HG02678 (cell line): ENCODE measurements around the gene RTN1.
"Not testable (repeated sequence)": the region's sequence is repeated elsewhere in the genome, so short reads cannot be mapped to it uniquely, and the experiment has no call there.

Experiments
- ATAC-seq: cut with Tn5 transposase; IDR thresholded peaks from one replicate; pipeline ENCODE4 v1.9.1; 2021; ENCODE audit warnings: mild to moderate bottlenecking, moderate library complexity; ENCODE audit not compliant: unreplicated experiment

RTN1 gene

GRCh38 chr14:59707778-59708561, 162.6 kb downstream of the RTN1 start:
- ATAC-seq = no peak

DNA sequence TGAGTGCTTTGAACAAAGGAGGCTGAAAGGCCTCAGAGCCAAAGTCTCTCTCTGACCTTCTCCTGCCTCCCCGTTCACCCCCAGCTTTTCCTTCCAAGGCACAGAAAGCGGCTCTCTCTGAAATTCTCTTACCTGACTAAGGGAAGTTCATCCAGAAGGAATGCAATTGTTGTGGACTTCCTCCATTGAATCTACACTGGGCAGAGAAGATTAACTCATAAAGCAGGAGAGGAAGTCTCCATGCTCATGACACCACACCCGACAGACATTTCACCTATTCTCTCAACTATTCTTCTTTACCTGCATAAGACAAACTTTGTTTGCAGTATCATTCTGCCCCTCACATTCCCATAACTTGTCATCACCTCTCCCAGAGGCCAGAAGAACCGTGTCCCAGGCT, 164.7 kb downstream of the RTN1 start:
- ATAC-seq = no peak

DNA sequence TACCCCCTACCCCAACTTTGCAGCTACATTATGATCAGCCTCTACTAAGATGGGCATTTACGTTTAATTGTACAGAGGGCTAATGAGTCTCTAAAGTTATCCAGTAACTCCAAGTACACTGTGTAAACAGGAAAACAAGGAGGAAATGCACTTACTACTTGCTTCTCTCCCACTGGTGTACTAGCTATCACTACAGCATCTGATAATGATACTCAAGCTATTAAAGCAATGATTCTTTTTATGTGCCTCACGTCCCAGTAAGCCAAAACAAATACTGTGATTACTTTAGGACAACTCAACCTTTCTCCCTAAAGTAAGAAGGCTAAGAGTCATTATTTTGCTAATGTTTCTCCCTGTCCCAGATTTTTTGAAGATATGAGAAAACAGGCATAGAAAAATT, 165.3 kb downstream of the RTN1 start:
- no peak for ATAC-seq

- ATAC-seq = no peak
These were observed 166.4 kb downstream of the RTN1 start for GRCh38 chr14:59704054-59704645.

- no peak for ATAC-seq
These were observed 171.1 kb downstream of the RTN1 start for GRCh38 chr14:59699442-59699841.

- no peak for ATAC-seq
These were observed 171.8 kb downstream of the RTN1 start for GRCh38 chr14:59698793-59699192.

GRCh38 chr14:59695198-59695597, 175.4 kb downstream of the RTN1 start:
- no peak for ATAC-seq

GRCh38 chr14:59691266-59691665, 179.3 kb downstream of the RTN1 start:
- ATAC-seq = no peak

- no peak for ATAC-seq
These were observed 180.2 kb downstream of the RTN1 start for GRCh38 chr14:59690426-59690825.

- ATAC-seq = peak; percentile 100
These were observed 182.1 kb downstream of the RTN1 start for GRCh38 chr14:59688224-59689170.

- ATAC-seq = no peak
These were observed 182.9 kb downstream of the RTN1 start for GRCh38 chr14:59687663-59688062.

DNA sequence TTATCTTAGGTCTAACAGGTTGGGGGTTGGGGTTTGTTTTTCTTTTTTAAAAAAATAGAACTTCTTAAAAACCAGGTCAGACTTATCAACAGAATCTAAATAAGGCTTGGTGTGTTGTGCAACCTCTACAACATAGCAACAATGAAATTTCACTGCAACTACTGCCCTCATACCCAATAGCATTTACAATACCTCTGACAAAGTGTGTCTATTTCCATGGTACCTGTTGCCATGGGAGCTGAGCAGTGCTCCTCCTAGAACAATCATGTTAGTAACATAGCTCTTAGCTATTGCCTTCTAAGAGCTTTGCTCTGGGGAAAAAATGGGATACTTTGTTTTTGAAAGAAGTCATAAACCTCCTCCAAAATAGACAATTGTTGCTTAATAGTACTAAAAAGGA, 190.7 kb downstream of the RTN1 start:
- no peak for ATAC-seq

DNA sequence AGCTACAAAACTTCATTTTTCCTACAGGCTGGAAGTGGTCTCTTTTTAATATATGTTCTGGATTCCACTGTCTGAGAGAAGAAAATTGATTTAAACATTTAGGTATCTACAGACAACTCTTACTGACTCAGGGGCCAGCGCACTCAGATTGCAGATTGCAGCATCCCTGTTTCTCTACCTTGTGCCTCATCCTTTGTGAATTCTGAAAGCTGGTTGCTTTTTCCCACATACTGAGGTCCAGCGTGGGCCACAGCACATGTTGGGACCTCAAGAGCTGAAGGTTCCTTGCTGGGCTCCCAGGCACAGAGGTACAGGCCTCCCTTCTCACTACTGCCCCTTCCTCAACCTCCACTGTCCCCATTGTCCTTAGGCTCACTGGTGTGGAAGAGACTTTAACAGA, 192.2 kb downstream of the RTN1 start:
- no peak for ATAC-seq

- ATAC-seq = no peak
These were observed 192.8 kb downstream of the RTN1 start for GRCh38 chr14:59677771-59678231.

DNA sequence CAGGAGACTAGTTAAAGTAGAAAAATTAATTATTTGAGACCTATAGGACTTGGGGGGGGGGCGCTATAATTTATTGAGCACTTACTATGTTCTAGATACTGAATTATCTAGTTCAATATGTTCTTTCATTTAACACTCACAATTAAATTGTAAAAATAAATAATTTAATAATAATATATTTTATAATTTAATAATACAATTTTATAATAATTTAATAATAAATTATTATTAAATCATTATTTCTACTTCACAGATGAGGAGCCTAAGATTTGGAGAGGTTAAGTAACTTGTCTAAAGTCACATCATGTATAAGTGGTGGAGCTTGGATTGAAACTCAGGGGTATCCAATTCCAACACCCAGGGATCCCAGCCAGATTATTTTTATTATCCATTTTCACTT, 195.2 kb downstream of the RTN1 start:
- ATAC-seq = no peak

- ATAC-seq = no peak
These were observed 205.8 kb downstream of the RTN1 start for GRCh38 chr14:59664741-59665140.

DNA sequence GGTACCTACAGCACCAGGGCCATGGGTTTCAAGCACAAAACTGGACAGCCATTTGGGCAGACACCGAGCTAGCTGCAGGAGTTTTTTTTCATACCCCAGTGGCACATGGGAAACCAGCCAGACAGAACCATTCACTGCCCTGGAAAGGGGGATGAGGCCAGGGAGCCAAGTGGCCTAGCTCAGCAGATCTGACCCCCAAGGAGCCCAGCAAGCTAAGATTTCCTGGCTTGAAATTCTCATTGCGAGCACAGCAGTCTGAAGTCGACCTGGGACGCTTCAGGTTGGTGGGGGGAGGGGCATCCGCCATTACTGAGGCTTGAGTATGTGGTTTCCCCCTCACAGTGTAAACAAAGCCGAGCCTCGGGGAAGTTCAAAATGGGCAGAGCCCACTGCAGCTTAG, 212.8 kb downstream of the RTN1 start:
- ATAC-seq = no peak

DNA sequence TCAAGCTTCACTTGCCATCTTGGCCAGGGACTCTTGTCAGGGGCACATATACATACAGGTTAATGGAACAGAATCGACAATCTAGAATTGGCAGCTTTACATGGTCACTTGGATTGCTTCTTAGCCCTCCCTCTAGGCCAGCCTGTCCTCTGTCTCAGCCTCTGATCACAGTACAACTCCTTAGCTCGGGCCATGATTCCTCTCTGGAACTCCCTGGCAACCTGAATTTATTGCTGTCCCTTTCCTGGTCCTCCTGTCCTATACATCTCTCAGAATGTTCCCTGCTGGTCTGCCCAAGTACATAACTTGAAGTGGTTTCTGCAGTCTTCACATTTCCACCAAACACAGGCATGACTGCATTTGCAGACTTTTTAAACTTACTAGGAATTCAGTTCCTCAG, 214.1 kb downstream of the RTN1 start:
- ATAC-seq = no peak

DNA sequence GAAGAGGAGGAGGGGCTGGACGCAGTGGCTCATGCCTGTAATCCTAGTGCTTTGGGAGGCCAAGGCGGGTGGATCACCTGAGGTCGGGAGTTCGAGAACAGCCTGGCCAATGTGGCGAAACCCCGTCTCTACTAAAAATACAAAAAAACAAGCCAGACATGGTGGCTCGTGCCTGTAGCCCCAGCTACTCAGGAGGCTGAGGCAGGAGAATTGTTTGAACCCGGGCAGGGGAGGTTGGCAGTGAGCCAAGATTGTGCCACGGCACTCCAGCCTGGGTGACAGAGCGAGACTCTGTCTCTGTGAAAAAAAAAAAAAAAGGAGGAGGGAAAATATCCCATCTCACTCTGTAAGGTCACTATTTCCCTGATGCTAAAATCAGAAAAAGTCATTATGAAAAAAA, 216.4 kb downstream of the RTN1 start:
- not testable (repeated sequence) for ATAC-seq

- ATAC-seq = not testable (repeated sequence)
These were observed 223.7 kb downstream of the RTN1 start for GRCh38 chr14:59646832-59647231.

- peak; percentile 64 for ATAC-seq
These were observed 231.7 kb downstream of the RTN1 start for GRCh38 chr14:59638885-59639284.
